HepG2 (cell line): ENCODE measurements around the gene BRCA1. TPM values are rescaled to one million over a fixed set of nuclear protein-coding genes. Genes with fewer than 3 reads are reported as not detected.

Experiments used
- CBX2 ChIP-seq, 2 experiments: fragments of 200-600 bp in 1 of 2; sonication (generic); formaldehyde crosslinking in 1 of 2; IDR thresholded peaks; 2 replicates each; pipeline versions ENCODE4 v1.7.0 to v1.8.1; 2018 to 2022; ENCODE audit warnings: low read depth in 2 of 2, low read length in 1 of 2, mild to moderate bottlenecking in 1 of 2, missing genetic modification reagents in 1 of 2
- FIP1L1 ChIP-seq: fragments of 200-400 bp; formaldehyde crosslinking; IDR thresholded peaks from 2 replicates; pipeline ENCODE4 v1.6.1; 2018; ENCODE audit warnings: low read depth, mild to moderate bottlenecking, low read length, moderate library complexity, borderline replicate concordance; ENCODE audit not compliant: insufficient read depth
- JUNB ChIP-seq: sonication (generic); formaldehyde crosslinking; IDR thresholded peaks from 2 replicates; pipeline ENCODE4 v1.8.0; 2022; ENCODE audit warnings: missing genetic modification reagents, mild to moderate bottlenecking, borderline replicate concordance
- KMT2A ChIP-seq: sonication (generic); formaldehyde crosslinking; IDR thresholded peaks from 2 replicates; pipeline ENCODE4 v1.4.0; 2020; ENCODE audit warnings: missing genetic modification reagents
- ZFP62 ChIP-seq: sonication (generic); formaldehyde crosslinking; IDR thresholded peaks from 2 replicates; pipeline ENCODE4 v1.4.0; 2020; ENCODE audit warnings: missing genetic modification reagents
- ZNF335 ChIP-seq: sonication (generic); formaldehyde crosslinking; IDR thresholded peaks from 2 replicates; pipeline ENCODE4 v1.4.0; 2020; ENCODE audit warnings: missing genetic modification reagents
- ZNF616 ChIP-seq: sonication (generic); formaldehyde crosslinking; IDR thresholded peaks from 2 replicates; pipeline ENCODE4 v1.5.0; 2020; ENCODE audit warnings: low read depth, mild to moderate bottlenecking, missing genetic modification reagents
- ZNF629 ChIP-seq: sonication (generic); formaldehyde crosslinking; conservative IDR thresholded peaks from 2 replicates; pipeline ENCODE4 v1.5.0; 2020; ENCODE audit warnings: missing genetic modification reagents
- ZNF891 ChIP-seq: sonication (generic); formaldehyde crosslinking; IDR thresholded peaks from 2 replicates; pipeline ENCODE4 v1.5.0; 2020; ENCODE audit warnings: mild to moderate bottlenecking, missing genetic modification reagents
- polyA plus RNA-seq, 8 experiments: library from polyadenylated mRNA; depleted of rRNA in 3 of 8; stranded (reverse) in 7 of 8; unstranded in 1 of 8; fragments of >200 nt; fragmentation: Illumina TruSeq in 4 of 8; extraction: Trizol in 4 of 8; gene quantifications; 2 replicates each; pipeline versions ENCODE4 v1.2.1 to v1.2.3, GENCODE V29; 2011 to 2016; ENCODE audit warnings: low read depth in 4 of 8, missing spikeins in 1 of 8, mixed read lengths in 1 of 8; ENCODE audit not compliant: insufficient read depth in 1 of 8
- total RNA-seq, 5 experiments: library from RNA; depleted of rRNA; stranded (reverse); fragments of >200 nt; fragmentation: Illumina TruSeq; extraction: Trizol; gene quantifications; 2 replicates each; pipeline ENCODE4 v1.2.3, GENCODE V29; 2016; ENCODE audit warnings: low read depth in 1 of 5
- TF ChIP-seq, protein P1 (sequence below): sonication (generic); formaldehyde crosslinking; IDR thresholded peaks from 2 replicates; pipeline ENCODE4 v1.8.1; 2023; ENCODE audit warnings: mild to moderate bottlenecking, missing genetic modification reagents
- TF ChIP-seq, protein P2 (sequence below): sonication (generic); formaldehyde crosslinking; IDR thresholded peaks from 2 replicates; pipeline ENCODE4 v1.8.0; 2022; ENCODE audit warnings: mild to moderate bottlenecking, missing genetic modification reagents; ENCODE audit not compliant: insufficient replicate concordance
- TF ChIP-seq, protein P3 (sequence below): sonication (generic); formaldehyde crosslinking; IDR thresholded peaks from 2 replicates; pipeline ENCODE4 v1.8.0; 2022; ENCODE audit warnings: missing genetic modification reagents, mild to moderate bottlenecking, moderate library complexity, borderline replicate concordance

The BRCA1 gene
- total and polyA plus RNA-seq, 2 of the 13 experiments (the other 11 are each of a cell fraction or from before 2014, with no cell fraction given) = 13.3 to 37.5 TPM

DNA sequence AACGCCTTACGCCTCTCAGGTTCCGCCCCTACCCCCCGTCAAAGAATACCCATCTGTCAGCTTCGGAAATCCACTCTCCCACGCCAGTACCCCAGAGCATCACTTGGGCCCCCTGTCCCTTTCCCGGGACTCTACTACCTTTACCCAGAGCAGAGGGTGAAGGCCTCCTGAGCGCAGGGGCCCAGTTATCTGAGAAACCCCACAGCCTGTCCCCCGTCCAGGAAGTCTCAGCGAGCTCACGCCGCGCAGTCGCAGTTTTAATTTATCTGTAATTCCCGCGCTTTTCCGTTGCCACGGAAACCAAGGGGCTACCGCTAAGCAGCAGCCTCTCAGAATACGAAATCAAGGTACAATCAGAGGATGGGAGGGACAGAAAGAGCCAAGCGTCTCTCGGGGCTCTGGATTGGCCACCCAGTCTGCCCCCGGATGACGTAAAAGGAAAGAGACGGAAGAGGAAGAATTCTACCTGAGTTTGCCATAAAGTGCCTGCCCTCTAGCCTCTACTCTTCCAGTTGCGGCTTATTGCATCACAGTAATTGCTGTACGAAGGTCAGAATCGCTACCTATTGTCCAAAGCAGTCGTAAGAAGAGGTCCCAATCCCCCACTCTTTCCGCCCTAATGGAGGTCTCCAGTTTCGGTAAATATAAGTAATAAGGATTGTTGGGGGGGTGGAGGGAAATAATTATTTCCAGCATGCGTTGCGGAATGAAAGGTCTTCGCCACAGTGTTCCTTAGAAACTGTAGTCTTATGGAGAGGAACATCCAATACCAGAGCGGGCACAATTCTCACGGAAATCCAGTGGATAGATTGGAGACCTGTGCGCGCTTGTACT, at the start of gene BRCA1 (continued):
- TF ChIP-seq ZNF629 (CRISPR knock-in tag) (0 out of 2 replicates have a peak, but pooled peaks have one; percentile 40), FIP1L1 (no peak), KMT2A (CRISPR knock-in tag) (peak; percentile 71; the same call in 1 of the 2 replicates), ZNF335 (CRISPR knock-in tag) (peak; percentile 43; the same call in 1 of the 2 replicates), ZNF616 (CRISPR knock-in tag) (no peak), ZFP62 (CRISPR knock-in tag) (no peak), CBX2 (IDR thresholded peaks at IDR 0.05; ENCODE audit: low read depth, low read length) (no peak), CBX2 (CRISPR knock-in tag; IDR thresholded peaks at IDR 0.05; ENCODE audit: low read depth) (no peak), JUNB (CRISPR knock-in tag) (no peak), ZNF891 (0 out of 2 replicates have a peak, but pooled peaks have one; percentile 22)
- TF ChIP-seq, protein P1, sequence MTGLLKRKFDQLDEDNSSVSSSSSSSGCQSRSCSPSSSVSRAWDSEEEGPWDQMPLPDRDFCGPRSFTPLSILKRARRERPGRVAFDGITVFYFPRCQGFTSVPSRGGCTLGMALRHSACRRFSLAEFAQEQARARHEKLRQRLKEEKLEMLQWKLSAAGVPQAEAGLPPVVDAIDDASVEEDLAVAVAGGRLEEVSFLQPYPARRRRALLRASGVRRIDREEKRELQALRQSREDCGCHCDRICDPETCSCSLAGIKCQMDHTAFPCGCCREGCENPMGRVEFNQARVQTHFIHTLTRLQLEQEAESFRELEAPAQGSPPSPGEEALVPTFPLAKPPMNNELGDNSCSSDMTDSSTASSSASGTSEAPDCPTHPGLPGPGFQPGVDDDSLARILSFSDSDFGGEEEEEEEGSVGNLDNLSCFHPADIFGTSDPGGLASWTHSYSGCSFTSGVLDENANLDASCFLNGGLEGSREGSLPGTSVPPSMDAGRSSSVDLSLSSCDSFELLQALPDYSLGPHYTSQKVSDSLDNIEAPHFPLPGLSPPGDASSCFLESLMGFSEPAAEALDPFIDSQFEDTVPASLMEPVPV (CRISPR knock-in tag) = 0 out of 2 replicates have a peak, but pooled peaks have one; percentile 63
- TF ChIP-seq, protein P2, sequence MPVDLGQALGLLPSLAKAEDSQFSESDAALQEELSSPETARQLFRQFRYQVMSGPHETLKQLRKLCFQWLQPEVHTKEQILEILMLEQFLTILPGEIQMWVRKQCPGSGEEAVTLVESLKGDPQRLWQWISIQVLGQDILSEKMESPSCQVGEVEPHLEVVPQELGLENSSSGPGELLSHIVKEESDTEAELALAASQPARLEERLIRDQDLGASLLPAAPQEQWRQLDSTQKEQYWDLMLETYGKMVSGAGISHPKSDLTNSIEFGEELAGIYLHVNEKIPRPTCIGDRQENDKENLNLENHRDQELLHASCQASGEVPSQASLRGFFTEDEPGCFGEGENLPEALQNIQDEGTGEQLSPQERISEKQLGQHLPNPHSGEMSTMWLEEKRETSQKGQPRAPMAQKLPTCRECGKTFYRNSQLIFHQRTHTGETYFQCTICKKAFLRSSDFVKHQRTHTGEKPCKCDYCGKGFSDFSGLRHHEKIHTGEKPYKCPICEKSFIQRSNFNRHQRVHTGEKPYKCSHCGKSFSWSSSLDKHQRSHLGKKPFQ (CRISPR knock-in tag) = no peak
- TF ChIP-seq, protein P3, sequence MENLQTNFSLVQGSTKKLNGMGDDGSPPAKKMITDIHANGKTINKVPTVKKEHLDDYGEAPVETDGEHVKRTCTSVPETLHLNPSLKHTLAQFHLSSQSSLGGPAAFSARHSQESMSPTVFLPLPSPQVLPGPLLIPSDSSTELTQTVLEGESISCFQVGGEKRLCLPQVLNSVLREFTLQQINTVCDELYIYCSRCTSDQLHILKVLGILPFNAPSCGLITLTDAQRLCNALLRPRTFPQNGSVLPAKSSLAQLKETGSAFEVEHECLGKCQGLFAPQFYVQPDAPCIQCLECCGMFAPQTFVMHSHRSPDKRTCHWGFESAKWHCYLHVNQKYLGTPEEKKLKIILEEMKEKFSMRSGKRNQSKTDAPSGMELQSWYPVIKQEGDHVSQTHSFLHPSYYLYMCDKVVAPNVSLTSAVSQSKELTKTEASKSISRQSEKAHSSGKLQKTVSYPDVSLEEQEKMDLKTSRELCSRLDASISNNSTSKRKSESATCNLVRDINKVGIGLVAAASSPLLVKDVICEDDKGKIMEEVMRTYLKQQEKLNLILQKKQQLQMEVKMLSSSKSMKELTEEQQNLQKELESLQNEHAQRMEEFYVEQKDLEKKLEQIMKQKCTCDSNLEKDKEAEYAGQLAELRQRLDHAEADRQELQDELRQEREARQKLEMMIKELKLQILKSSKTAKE (CRISPR knock-in tag) = no peak
